Nephron (organoid): Measurements from ENCODE around the gene MMP2.

Experiments used
- H3K27ac Mint-ChIP-seq, 3 experiments: 2 replicates each; pipeline ENCODE4 v1.8.0; 2020; ENCODE audit warnings: mixed read lengths in 3 of 3, mild to moderate bottlenecking in 2 of 3, moderate library complexity in 1 of 3
- H3K27me3 Mint-ChIP-seq: 2 replicates; pipeline ENCODE4 v1.8.0; 2021; ENCODE audit warnings: low read depth, mild to moderate bottlenecking, moderate library complexity, mixed read lengths
- H3K36me3 Mint-ChIP-seq: 2 replicates; pipeline ENCODE4 v1.8.0; 2020; ENCODE audit warnings: low read depth, mixed read lengths
- H3K4me1 Mint-ChIP-seq: 2 replicates; pipeline ENCODE4 v1.8.0; 2020; ENCODE audit warnings: mixed read lengths
- H3K4me3 Mint-ChIP-seq, 3 experiments: 2 replicates each; pipeline ENCODE4 v1.8.0; 2020; ENCODE audit warnings: mild to moderate bottlenecking in 3 of 3, mixed read lengths in 3 of 3, moderate library complexity in 2 of 3
- H3K9me3 Mint-ChIP-seq: 2 replicates; pipeline ENCODE4 v1.8.0; 2020; ENCODE audit warnings: mixed read lengths
- CTCF ChIP-seq, 3 experiments: fragments of 200-600 bp; sonication (generic); IDR thresholded peaks; one replicate each; pipeline ENCODE4 v1.5.0; 2021; ENCODE audit warnings: antibody characterized with exemption in 3 of 3; ENCODE audit not compliant: unreplicated experiment in 3 of 3

The MMP2 gene

GRCh38 chr16:55470533-55471371 lies 8.2 kb upstream of the MMP2 start:
- Mint-ChIP-seq H3K4me1 (peaks cover 4% of the 10 kb centered on the region), H3K27ac (no peak overlapping the region), H3K4me3 (no peak overlapping the region), H3K27me3 (peaks cover 27% of the 10 kb centered on the region), H3K36me3 (no peaks in the 10 kb centered on the region), H3K9me3 (no peaks in the 10 kb centered on the region)
- no peak for TF ChIP-seq CTCF (IDR thresholded peaks at IDR 0.05; ENCODE audit: unreplicated experiment in 3 of 3)

GRCh38 chr16:55471448-55472097 lies 7.4 kb upstream of the MMP2 start:
- no peak for TF ChIP-seq CTCF (IDR thresholded peaks at IDR 0.05; ENCODE audit: unreplicated experiment in 3 of 3)

DNA sequence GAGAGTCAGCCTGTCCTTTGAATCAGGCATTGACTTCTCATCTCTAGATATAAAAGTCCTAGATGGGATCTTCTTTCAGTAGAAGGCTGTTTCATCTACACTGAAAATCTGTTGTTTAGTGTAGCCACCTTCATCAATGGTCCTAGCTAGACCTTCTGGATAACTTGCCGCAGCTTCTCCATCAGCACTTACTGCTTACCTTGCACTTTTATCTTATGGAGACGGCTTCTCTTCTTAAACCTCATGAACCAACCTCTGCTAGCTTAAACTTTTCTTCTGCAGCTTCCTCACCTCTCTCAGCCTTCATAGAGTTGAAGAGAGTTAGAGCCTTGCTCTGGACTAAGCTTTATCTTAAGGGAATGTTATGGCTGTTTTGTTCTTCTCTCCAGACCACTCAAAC lies 5.4 kb upstream of the MMP2 start:
- peaks cover 26% of the 10 kb centered on the region for H3K27me3 Mint-ChIP-seq
- no peak for TF ChIP-seq CTCF (IDR thresholded peaks at IDR 0.05; ENCODE audit: unreplicated experiment in 3 of 3)
- H3K9me3 Mint-ChIP-seq = no peaks in the 10 kb centered on the region

More at GRCh38 chr16:55471448-55472097, 7.4 kb upstream of the MMP2 start:
- Mint-ChIP-seq H3K27ac (no peak overlapping the region), H3K9me3 (no peaks in the 10 kb centered on the region), H3K4me3 (no peak overlapping the region), H3K36me3 (no peaks in the 10 kb centered on the region), H3K4me1 (peaks cover 9% of the 10 kb centered on the region), H3K27me3 (peaks cover 22% of the 10 kb centered on the region)

GRCh38 chr16:55474821-55475220 lies 4.2 kb upstream of the MMP2 start:
- no peak for TF ChIP-seq CTCF (IDR thresholded peaks at IDR 0.05; ENCODE audit: unreplicated experiment in 3 of 3)
- H3K27me3 Mint-ChIP-seq = peaks cover 27% of the 10 kb centered on the region

More for the DNA sequence above, 5.4 kb upstream of the MMP2 start:
- H3K27ac Mint-ChIP-seq = no peak overlapping the region
- H3K36me3 Mint-ChIP-seq = no peaks in the 10 kb centered on the region
- H3K4me3 Mint-ChIP-seq = no peak overlapping the region
- H3K4me1 Mint-ChIP-seq = peaks cover 12% of the 10 kb centered on the region

DNA sequence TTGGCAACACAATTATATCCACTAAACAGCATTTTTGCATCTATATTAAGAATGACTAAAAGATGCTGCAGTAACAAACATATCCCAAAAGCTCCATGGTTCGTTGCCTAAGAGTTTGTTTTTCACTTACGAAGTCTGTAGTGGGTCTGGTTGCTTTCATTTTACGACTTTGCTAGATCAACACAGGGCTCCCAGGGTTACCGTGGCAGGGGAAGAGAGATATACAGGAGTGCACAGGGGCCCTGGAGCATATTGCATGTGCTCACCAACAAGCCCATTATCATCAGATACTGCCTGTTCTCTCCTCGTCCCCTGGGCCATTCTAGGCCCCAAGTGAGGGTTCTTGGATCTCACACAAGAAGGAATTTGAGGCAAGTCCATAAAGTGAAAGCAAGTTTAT lies 3.1 kb upstream of the MMP2 start:
- H3K4me1 Mint-ChIP-seq = peaks cover 29% of the 10 kb centered on the region
- H3K9me3 Mint-ChIP-seq = no peaks in the 10 kb centered on the region
- TF ChIP-seq CTCF (IDR thresholded peaks at IDR 0.05; ENCODE audit: unreplicated experiment in 3 of 3) = no peak
- no peaks in the 10 kb centered on the region for H3K36me3 Mint-ChIP-seq
- H3K4me3 Mint-ChIP-seq = peak overlapping the region in 1 of 3 experiments; percentile 40
- peaks cover 26% of the 10 kb centered on the region for H3K27me3 Mint-ChIP-seq
- peak overlapping the region in 2 of 3 experiments; percentile 43 to 45 for H3K27ac Mint-ChIP-seq

More at GRCh38 chr16:55474821-55475220, 4.2 kb upstream of the MMP2 start:
- Mint-ChIP-seq H3K36me3 (no peaks in the 10 kb centered on the region), H3K9me3 (no peaks in the 10 kb centered on the region), H3K27ac (no peak overlapping the region), H3K4me1 (peaks cover 20% of the 10 kb centered on the region), H3K4me3 (no peak overlapping the region)
